ENCODE measurements around the gene ADGRV1.

GRCh38 chr5:90746119-90746518 is 187.5 kb downstream of the ADGRV1 start:
- TF ChIP-seq, protein P1, sequence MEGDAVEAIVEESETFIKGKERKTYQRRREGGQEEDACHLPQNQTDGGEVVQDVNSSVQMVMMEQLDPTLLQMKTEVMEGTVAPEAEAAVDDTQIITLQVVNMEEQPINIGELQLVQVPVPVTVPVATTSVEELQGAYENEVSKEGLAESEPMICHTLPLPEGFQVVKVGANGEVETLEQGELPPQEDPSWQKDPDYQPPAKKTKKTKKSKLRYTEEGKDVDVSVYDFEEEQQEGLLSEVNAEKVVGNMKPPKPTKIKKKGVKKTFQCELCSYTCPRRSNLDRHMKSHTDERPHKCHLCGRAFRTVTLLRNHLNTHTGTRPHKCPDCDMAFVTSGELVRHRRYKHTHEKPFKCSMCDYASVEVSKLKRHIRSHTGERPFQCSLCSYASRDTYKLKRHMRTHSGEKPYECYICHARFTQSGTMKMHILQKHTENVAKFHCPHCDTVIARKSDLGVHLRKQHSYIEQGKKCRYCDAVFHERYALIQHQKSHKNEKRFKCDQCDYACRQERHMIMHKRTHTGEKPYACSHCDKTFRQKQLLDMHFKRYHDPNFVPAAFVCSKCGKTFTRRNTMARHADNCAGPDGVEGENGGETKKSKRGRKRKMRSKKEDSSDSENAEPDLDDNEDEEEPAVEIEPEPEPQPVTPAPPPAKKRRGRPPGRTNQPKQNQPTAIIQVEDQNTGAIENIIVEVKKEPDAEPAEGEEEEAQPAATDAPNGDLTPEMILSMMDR (IDR thresholded peaks at IDR 0.05): no peak
- no peak for TF ChIP-seq ZFX (IDR thresholded peaks at IDR 0.05; ENCODE audit: borderline replicate concordance)

Measured in 22Rv1 (cell line).